Measurements from ENCODE around the gene COPZ2. TPM values are rescaled to one million over a fixed set of nuclear protein-coding genes. Genes with fewer than 3 reads are reported as not detected.
"Not testable (repeated sequence)": the region's sequence is repeated elsewhere in the genome, so short reads cannot be mapped to it uniquely, and the experiment has no call there.

The COPZ2 gene
- total RNA-seq, 1 experiment from 2014 or later: not detected

DNA sequence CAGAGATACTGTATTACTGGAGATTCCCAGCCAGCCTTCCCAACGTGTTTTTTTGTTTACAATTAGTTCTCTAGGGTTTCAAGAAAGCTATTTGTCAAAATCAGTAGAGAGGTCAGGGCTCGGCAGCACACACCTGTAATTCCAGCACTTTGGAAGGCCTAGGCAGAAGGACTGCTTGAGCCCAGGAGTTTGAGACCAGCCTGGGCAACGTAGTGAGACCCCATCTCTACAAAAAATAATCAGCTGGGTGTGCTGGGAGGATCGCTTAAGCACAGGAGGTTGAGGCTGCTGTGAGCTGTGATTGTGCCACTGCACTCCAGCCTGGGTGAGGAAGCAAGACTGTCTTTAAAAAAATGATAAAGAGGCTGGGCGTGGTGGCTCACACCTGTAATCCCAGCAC is 44.3 kb upstream of the COPZ2 start:
- H3K27ac ChIP-seq (ENCODE audit: low read depth, low read length): no peak overlapping the region
- no peak overlapping the region for H3K4me3 ChIP-seq (replicated peaks in 1 of 2; ENCODE audit: low read depth in 1 of 2, low read length in 2 of 2)
- no peak overlapping the region for H3K9ac ChIP-seq (ENCODE audit: low read length)
- H3K27me3 ChIP-seq (ENCODE audit: insufficient read depth, low read length): no peaks in the 10 kb centered on the region
- ChIA-PET POLR2A (interaction anchor here (1.1 to 3.1 kb wide), 3 partner anchors 9 to 33 kb away, joined by 3 to 13 read pairs (median 5); partner anchors contain the start of gene NFE2L1), RAD21 (ENCODE audit: low non-redundant PET in 1 of 2, low total read pairs in 2 of 2, uncharacterized antibody in 2 of 2, unreplicated experiment in 2 of 2) (interaction anchor here in 1 of 2 experiments (1.4 kb wide), 1 partner anchor 49 kb away, joined by 6 read pairs; no protein-coding TSS in a partner anchor), CTCF (interaction anchor here (0.6 to 3.8 kb wide), 6 partner anchors 10 to 56 kb away, joined by 3 to 56 read pairs (median 20); partner anchors contain the start of gene NFE2L1)
- intact Hi-C loops (cut with micrococcal nuclease): no loop called here
- TF ChIP-seq ELF1 (IDR thresholded peaks at IDR 0.05; ENCODE audit: borderline replicate concordance, low read depth): no peak
- TF ChIP-seq CBX3 (IDR thresholded peaks at IDR 0.05; ENCODE audit: low read depth): no peak
- TF ChIP-seq EZH2phosphoT487 (IDR thresholded peaks at IDR 0.05; ENCODE audit: borderline replicate concordance): no peak
- TF ChIP-seq POLR2AphosphoS5 (IDR thresholded peaks at IDR 0.05; ENCODE audit: low read depth, low read length): no peak
- TF ChIP-seq YY1 (IDR thresholded peaks at IDR 0.05; ENCODE audit: extremely low read depth, insufficient replicate concordance, low read depth, low read length): no peak
- TF ChIP-seq RAD21 (IDR thresholded peaks at IDR 0.05; ENCODE audit: low read depth): no peak
- BruUV-seq (replicated peaks): no TSS peak
- peaks cover 7% of the 10 kb centered on the region; the same call in 1 of the 2 replicates for H4K20me1 ChIP-seq (ENCODE audit: insufficient read depth)
- DNase-seq (ENCODE audit: low read depth, low spot score) (no peak), ATAC-seq (no peak)
- peaks cover under 1 to 2% of the 10 kb centered on the region in 2 experiments; a peak in 3 of 4 replicates for H3K36me3 ChIP-seq (ENCODE audit: control insufficient read depth in 1 of 2, insufficient read depth in 2 of 2, low read length in 2 of 2)
- H3K4me1 ChIP-seq (ENCODE audit: control insufficient read depth in 1 of 2, insufficient read depth in 2 of 2, low read length in 2 of 2): peaks cover 4 to 5% of the 10 kb centered on the region in 2 experiments; a peak in 2 of 4 replicates
- no peaks in the 10 kb centered on the region for H3K9me3 ChIP-seq (ENCODE audit: control insufficient read depth in 1 of 2, insufficient read depth in 1 of 2, low read depth in 1 of 2, low read length in 2 of 2)
- no peaks in the 10 kb centered on the region for H3K9me2 ChIP-seq (ENCODE audit: insufficient read depth)
- peaks cover 92% of the 10 kb centered on the region for H3K79me2 ChIP-seq (ENCODE audit: insufficient read depth, low read length)
- H2AFZ ChIP-seq (ENCODE audit: low read depth, low read length, poor library complexity, severe bottlenecking): no peak overlapping the region
- no peak overlapping the region for H3K4me2 ChIP-seq (ENCODE audit: low read length)

DNA sequence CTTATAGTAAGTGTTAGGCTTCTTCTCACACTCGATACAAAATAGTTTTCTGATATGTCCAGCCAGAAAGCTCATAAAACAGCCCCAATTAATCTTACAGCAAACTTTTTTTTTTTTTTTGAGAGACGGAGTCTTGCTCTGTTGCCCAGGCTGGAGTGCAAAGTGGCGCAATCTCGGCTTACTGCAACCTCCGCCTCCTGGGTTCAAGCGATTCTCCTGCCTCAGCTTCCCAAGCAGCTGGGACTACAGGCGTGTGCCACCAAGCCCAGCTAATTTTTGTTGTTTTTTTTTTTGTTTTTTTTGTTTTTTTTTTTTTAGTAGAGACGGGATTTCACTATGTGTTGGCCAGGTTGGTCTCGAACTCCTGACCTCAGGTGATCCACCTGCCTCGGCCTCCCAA is 39.6 kb upstream of the COPZ2 start:
- H3K4me3 ChIP-seq (replicated peaks in 1 of 2; ENCODE audit: low read depth in 1 of 2, low read length in 2 of 2); ATAC-seq; H3K9me2 ChIP-seq (ENCODE audit: insufficient read depth); H3K27ac ChIP-seq (ENCODE audit: low read depth, low read length); H3K4me1 ChIP-seq (ENCODE audit: control insufficient read depth in 1 of 2, insufficient read depth in 2 of 2, low read length in 2 of 2); DNase-seq (ENCODE audit: low read depth, low spot score); H3K27me3 ChIP-seq (ENCODE audit: insufficient read depth, low read length); RAD21 ChIA-PET (ENCODE audit: low non-redundant PET in 1 of 2, low total read pairs in 2 of 2, uncharacterized antibody in 2 of 2, unreplicated experiment in 2 of 2); H3K4me2 ChIP-seq (ENCODE audit: low read length); H3K9ac ChIP-seq (ENCODE audit: low read length); BruUV-seq (replicated peaks); H4K20me1 ChIP-seq (ENCODE audit: insufficient read depth); intact Hi-C loops (cut with micrococcal nuclease); H3K9me3 ChIP-seq (ENCODE audit: control insufficient read depth in 1 of 2, insufficient read depth in 1 of 2, low read depth in 1 of 2, low read length in 2 of 2); H2AFZ ChIP-seq (ENCODE audit: low read depth, low read length, poor library complexity, severe bottlenecking): not testable (repeated sequence)
- ChIA-PET POLR2A (interaction anchor here (1.4 kb wide), 1 partner anchor 23 kb away, joined by 3 read pairs; no protein-coding TSS in a partner anchor), CTCF (interaction anchor here (1.7 to 7.9 kb wide), 2 partner anchors 9 to 51 kb away, joined by 4 to 79 read pairs; no protein-coding TSS in a partner anchor)
- Histone ChIP-seq H3K36me3 (ENCODE audit: control insufficient read depth in 1 of 2, insufficient read depth in 2 of 2, low read length in 2 of 2) (peaks cover 28 to 35% of the 10 kb centered on the region in 2 experiments; a peak in 3 of 4 replicates), H3K79me2 (ENCODE audit: insufficient read depth, low read length) (peaks cover 64% of the 10 kb centered on the region)

All from HCT116 (cell line).